Measurements from ENCODE around the gene EGR1. TPM values are rescaled to one million over a fixed set of nuclear protein-coding genes. Genes with fewer than 3 reads are reported as not detected.

Gene EGR1
- polyA plus RNA-seq, 1 donor (not counting 4 experiments of a cell fraction or from before 2014, with no cell fraction given), result 5.6 TPM

GRCh38 chr5:138488481-138488945, 23.2 kb downstream of the EGR1 start:
- H3K4me3 ChIP-seq (ENCODE audit: control insufficient read depth in 2 of 3, extremely low read depth in 1 of 3, insufficient read depth in 2 of 3, low read depth in 1 of 3, low read length in 3 of 3), result no peak overlapping the region
- H3K9ac ChIP-seq (ENCODE audit: control insufficient read depth, extremely low read depth, insufficient read depth, low read length), result no peak overlapping the region
- H3K9me3 ChIP-seq (ENCODE audit: control insufficient read depth, low read depth, low read length), result no peaks in the 10 kb centered on the region
- dilution Hi-C loops (cut with MboI; ENCODE audit: extremely low pct_ligation_motif_present, low sequenced_read_pairs), result no loop called here
- DNase-seq (ENCODE audit: low read depth, low spot score) (no peak), FAIRE-seq (peak; percentile 73)
- no peaks in the 10 kb centered on the region for H3K27me3 ChIP-seq (ENCODE audit: control insufficient read depth, extremely low read depth, insufficient read depth, low read length)
- TF ChIP-seq CTCF (optimal IDR thresholded peaks at IDR 0.05 in 1 of 3, IDR thresholded peaks at IDR 0.05 in 1 of 3, conservative IDR thresholded peaks at IDR 0.05 in 1 of 3; ENCODE audit: extremely low read depth in 1 of 3, insufficient read depth in 2 of 3, low read length in 3 of 3), result no peak
- TF ChIP-seq EZH2 (IDR thresholded peaks at IDR 0.05; ENCODE audit: low read length), result no peak
- no peaks in the 10 kb centered on the region for H3K79me2 ChIP-seq (ENCODE audit: control insufficient read depth, insufficient read depth, low read length)
- no peaks in the 10 kb centered on the region for H4K20me1 ChIP-seq (ENCODE audit: control insufficient read depth, extremely low read depth, insufficient read depth, low read length)
- H3K4me2 ChIP-seq (ENCODE audit: control insufficient read depth, extremely low read depth, insufficient read depth, low read depth, low read length), result peak overlapping the region; percentile 9
- H3K36me3 ChIP-seq (ENCODE audit: control insufficient read depth in 2 of 2, extremely low read depth in 1 of 2, insufficient read depth in 2 of 2, low read length in 2 of 2), result no peaks in the 10 kb centered on the region
- no peak overlapping the region for H2AFZ ChIP-seq (ENCODE audit: control insufficient read depth, low read length)
- peaks cover 50% of the 10 kb centered on the region for H3K4me1 ChIP-seq (ENCODE audit: control insufficient read depth, extremely low read depth, insufficient read depth, low read length)
- H3K27ac ChIP-seq (ENCODE audit: control insufficient read depth, insufficient read depth, low read length), result no peak overlapping the region
- no peaks in the 10 kb centered on the region for H3K9me1 ChIP-seq (ENCODE audit: control insufficient read depth, extremely low read depth, insufficient read depth, low read length)

- Histone ChIP-seq H3K4me2 (ENCODE audit: control insufficient read depth, extremely low read depth, insufficient read depth, low read depth, low read length) (no peak overlapping the region), H3K27me3 (ENCODE audit: control insufficient read depth, extremely low read depth, insufficient read depth, low read length) (no peaks in the 10 kb centered on the region), H2AFZ (ENCODE audit: control insufficient read depth, low read length) (no peak overlapping the region), H3K27ac (ENCODE audit: control insufficient read depth, insufficient read depth, low read length) (no peak overlapping the region), H3K4me3 (ENCODE audit: control insufficient read depth in 2 of 3, extremely low read depth in 1 of 3, insufficient read depth in 2 of 3, low read depth in 1 of 3, low read length in 3 of 3) (no peak overlapping the region), H3K9ac (ENCODE audit: control insufficient read depth, extremely low read depth, insufficient read depth, low read length) (no peak overlapping the region), H3K9me1 (ENCODE audit: control insufficient read depth, extremely low read depth, insufficient read depth, low read length) (no peaks in the 10 kb centered on the region), H3K79me2 (ENCODE audit: control insufficient read depth, insufficient read depth, low read length) (no peaks in the 10 kb centered on the region), H3K36me3 (ENCODE audit: control insufficient read depth in 2 of 2, extremely low read depth in 1 of 2, insufficient read depth in 2 of 2, low read length in 2 of 2) (no peaks in the 10 kb centered on the region), H3K9me3 (ENCODE audit: control insufficient read depth, low read depth, low read length) (no peaks in the 10 kb centered on the region), H3K4me1 (ENCODE audit: control insufficient read depth, extremely low read depth, insufficient read depth, low read length) (peaks cover 53% of the 10 kb centered on the region), H4K20me1 (ENCODE audit: control insufficient read depth, extremely low read depth, insufficient read depth, low read length) (no peaks in the 10 kb centered on the region)
- TF ChIP-seq EZH2 (IDR thresholded peaks at IDR 0.05; ENCODE audit: low read length) (no peak), CTCF (optimal IDR thresholded peaks at IDR 0.05 in 1 of 3, IDR thresholded peaks at IDR 0.05 in 1 of 3, conservative IDR thresholded peaks at IDR 0.05 in 1 of 3; ENCODE audit: extremely low read depth in 1 of 3, insufficient read depth in 2 of 3, low read length in 3 of 3) (no peak)
- FAIRE-seq (no peak), DNase-seq (ENCODE audit: low read depth, low spot score) (no peak)
- dilution Hi-C loops (cut with MboI; ENCODE audit: extremely low pct_ligation_motif_present, low sequenced_read_pairs), result no loop called here
These were observed 24.4 kb downstream of the EGR1 start for GRCh38 chr5:138489683-138490061.
